Measurements from ENCODE around the gene NUBP2.
A peak's percentile ranks its signal among the peaks of the same experiment; 100 is the strongest.

The NUBP2 gene

GRCh38 chr16:1759511-1759910 lies 23.2 kb upstream of the NUBP2 start:
- DNase-seq, result no peak

GRCh38 chr16:1760911-1761310 lies 21.8 kb upstream of the NUBP2 start:
- no peak for DNase-seq

- DNase-seq, result no peak
These were observed 21.0 kb upstream of the NUBP2 start for GRCh38 chr16:1761751-1762150.

DNA sequence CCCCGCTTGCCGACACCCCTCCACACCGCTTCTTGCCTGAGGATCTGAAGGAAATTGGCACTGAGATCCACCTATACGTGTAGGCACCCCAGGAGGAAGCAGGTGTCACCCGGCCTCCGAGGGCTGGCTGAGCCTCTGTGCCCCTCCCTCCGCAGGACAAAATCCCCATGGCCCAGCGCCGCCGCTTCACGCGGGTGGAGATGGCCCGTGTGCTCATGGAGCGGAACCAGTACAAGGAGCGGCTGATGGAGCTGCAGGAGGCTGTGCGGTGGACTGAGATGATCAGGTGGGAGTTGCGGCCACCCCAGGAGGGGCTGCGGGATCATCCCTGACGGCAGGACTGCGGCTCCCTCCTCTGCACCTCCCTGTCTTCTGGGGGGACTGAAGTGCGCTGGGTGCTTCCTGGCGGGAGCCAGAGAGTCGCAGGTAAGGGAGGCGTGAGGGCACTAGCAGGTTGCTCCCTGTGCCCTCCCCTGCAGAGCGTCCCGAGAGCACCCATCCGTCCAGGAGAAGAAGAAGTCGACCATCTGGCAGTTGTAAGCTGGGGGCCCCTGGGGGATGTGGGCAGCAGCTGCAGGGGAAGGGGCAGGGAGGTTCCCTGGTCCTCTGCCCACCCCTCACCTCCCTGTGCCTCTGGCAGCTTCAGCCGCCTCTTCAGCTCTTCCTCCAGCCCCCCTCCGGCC lies 20.4 kb upstream of the NUBP2 start:
- DNase-seq, result no peak

GRCh38 chr16:1762879-1763520 lies 19.8 kb upstream of the NUBP2 start:
- DNase-seq, result no peak

DNA sequence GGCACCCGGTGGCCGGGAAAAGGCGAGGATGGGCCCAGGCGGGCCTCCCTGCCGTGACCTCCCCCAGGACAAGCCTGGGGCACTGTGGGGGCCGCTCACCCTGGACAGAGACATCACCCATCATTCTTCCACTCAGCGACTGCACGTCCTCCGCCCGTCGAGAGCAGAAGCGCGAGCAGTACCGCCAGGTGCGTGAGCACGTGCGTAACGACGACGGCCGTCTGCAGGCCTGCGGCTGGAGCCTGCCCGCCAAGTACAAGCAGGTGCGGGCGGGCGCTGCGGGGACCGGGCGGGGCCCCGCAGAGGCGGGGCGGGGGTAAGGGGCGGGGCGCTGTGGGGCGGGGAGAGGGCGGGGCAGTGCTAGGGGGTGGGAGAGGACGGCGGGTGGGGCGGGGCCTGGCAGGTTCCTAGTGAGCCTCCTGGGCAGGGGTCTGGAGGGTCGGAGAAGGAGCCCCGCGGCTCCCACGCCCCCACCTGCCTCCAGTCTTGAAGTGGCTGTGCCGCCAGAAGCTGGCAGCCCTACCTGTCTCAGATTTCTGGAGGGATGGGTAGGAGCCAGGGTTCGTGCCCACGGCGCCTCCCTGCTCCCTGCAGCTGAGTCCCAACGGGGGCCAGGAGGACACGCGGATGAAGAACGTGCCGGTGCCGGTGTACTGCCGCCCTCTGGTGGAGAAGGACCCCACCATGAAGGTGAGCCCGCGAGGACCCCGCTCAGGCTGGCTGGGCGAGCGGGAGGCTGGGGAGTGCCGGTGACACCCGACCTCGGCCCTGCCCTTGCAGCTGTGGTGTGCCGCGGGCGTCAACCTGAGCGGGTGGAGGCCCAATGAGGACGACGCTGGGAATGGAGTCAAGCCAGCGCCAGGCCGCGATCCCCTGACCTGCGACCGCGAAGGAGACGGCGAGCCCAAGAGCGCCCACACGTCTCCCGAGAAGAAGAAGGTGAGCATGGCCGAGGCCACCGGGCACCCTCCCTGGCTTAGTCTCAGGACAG lies 18.9 kb upstream of the NUBP2 start:
- DNase-seq, result no peak

- no peak for DNase-seq
These were observed 17.8 kb upstream of the NUBP2 start for GRCh38 chr16:1764971-1765370.

DNA sequence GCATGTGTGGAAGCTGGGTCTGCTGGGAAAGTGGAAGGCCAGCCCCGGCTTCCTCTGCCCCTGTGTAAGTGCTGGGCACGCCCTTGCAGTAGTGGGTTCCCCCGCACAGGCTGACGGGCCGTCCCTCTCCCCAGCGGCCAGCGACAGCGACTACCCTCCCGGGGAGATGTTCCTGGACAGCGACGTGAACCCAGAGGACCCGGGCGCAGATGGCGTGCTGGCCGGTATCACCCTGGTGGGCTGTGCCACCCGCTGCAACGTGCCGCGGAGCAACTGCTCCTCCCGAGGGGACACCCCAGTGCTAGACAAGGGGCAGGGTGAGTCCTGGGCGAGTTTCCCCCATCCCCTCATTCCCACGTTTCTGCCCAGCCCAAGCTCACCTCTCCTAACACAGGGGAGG lies 16.9 kb upstream of the NUBP2 start:
- DNase-seq, result no peak

DNA sequence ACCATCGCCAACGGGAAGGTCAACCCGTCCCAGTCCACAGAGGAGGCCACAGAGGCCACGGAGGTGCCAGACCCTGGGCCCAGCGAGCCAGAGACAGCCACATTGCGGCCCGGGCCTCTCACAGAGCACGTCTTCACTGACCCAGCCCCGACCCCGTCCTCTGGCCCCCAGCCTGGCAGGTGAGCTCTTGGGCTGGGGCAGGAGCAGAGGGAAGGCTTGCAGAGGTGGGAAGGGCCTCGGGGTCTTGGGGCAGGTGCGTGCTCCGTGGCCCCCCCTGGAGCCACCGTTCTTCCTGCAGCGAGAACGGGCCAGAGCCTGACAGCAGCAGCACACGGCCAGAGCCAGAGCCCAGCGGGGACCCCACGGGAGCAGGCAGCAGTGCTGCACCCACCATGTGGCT lies 16.5 kb upstream of the NUBP2 start:
- no peak for DNase-seq

DNA sequence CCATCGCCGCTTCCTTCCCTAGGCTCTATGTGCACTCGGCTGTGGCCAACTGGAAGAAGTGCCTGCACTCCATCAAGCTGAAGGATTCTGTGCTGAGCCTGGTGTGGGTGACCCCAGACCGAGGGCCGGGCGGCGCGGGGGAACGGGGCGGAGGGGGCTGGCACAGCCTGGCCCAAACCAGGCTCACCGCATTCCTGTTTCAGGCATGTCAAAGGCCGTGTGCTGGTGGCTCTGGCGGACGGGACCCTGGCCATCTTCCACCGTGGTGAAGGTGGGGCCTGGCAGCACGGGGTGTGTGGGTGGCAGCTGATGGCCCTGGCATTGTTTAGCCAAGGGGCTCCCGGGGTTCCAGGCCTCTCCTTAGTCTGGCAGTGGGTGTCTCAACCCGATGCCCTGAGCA lies 16.1 kb upstream of the NUBP2 start:
- DNase-seq, result no peak

DNA sequence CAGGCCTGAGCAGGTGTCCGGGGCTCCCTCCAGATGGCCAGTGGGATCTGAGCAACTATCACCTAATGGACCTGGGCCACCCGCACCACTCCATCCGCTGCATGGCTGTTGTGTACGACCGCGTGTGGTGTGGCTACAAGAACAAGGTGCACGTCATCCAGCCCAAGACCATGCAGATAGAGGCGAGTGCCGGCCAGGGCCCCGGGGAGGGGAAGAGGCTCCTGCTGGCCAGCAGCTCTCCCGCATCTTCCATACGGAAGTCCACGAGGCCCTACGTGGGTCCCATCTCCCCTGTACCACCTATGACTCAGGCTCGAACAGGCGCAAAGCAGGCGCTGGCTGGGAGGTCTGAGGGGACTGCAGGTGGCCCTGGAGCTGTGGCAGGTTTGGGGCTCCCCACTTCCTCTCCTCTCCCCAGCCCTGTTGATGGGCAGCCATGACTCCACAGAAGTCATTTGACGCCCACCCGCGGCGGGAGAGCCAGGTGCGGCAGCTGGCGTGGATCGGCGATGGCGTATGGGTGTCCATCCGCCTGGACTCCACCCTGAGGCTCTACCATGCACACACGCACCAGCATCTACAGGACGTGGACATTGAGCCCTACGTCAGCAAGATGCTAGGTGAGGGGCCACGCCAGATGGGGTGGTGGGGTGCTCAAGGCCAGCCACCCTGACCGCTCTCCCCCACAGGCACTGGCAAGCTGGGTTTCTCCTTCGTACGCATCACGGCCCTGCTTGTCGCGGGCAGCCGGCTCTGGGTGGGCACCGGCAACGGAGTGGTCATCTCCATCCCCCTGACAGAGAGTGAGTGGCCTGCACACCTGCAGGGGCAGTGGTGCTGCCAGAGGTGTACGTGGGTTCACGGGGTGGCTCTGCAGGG lies 15.4 kb upstream of the NUBP2 start:
- DNase-seq, result no peak

DNA sequence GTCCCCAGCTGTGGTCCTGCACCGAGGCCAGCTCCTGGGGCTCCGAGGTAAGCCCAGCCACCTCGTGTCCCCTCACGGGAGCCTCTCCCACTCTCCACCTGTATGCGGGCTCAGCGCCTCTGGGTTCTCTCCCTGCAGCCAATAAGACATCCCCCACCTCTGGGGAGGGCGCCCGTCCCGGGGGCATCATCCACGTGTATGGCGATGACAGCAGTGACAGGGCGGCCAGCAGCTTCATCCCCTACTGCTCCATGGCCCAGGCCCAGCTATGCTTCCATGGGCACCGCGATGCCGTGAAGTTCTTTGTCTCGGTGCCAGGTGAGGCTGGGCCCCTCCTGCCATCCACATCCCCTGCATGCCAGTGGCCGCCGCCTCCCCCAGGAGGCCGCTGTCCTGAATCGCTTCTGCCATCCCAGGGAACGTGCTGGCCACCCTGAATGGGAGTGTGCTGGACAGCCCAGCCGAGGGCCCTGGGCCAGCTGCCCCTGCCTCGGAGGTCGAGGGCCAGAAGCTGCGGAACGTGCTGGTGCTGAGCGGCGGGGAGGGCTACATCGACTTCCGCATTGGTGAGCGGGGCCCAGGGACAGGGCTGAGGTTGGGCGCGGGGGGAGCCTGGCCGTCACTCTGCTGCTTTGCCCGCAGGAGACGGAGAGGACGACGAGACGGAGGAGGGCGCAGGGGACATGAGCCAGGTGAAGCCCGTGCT lies 14.5 kb upstream of the NUBP2 start:
- DNase-seq, result no peak

DNA sequence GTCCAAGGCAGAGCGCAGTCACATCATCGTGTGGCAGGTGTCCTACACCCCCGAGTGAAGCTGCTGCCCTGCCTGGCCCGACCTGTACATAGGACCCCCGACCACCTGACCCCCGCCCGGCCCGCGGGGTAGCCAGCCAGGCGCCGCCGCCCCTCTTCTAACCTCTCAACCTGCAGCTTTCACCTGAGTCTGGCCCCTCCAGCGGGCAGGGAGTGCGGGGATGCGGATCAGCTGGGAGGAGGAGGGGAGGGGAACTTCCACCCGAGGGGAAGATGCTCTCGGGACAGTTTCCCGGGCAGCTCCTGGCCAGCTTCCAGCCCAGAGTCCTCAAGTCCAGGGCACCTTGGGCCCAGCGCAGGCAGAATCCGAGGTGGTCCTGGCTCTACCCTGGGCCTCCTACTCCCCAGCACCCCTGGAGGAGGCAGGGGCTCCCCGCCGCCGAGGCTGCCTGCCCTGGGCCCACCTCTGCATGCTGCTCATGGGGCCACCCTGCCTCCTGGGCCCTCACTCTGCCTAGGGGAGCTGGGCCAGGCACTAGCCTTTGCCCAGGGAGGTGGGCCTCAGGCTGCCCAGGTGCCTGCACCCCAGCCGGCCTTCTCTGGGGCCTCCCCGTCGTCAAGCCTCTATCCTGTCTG lies 13.9 kb upstream of the NUBP2 start:
- DNase-seq, result no peak

DNA sequence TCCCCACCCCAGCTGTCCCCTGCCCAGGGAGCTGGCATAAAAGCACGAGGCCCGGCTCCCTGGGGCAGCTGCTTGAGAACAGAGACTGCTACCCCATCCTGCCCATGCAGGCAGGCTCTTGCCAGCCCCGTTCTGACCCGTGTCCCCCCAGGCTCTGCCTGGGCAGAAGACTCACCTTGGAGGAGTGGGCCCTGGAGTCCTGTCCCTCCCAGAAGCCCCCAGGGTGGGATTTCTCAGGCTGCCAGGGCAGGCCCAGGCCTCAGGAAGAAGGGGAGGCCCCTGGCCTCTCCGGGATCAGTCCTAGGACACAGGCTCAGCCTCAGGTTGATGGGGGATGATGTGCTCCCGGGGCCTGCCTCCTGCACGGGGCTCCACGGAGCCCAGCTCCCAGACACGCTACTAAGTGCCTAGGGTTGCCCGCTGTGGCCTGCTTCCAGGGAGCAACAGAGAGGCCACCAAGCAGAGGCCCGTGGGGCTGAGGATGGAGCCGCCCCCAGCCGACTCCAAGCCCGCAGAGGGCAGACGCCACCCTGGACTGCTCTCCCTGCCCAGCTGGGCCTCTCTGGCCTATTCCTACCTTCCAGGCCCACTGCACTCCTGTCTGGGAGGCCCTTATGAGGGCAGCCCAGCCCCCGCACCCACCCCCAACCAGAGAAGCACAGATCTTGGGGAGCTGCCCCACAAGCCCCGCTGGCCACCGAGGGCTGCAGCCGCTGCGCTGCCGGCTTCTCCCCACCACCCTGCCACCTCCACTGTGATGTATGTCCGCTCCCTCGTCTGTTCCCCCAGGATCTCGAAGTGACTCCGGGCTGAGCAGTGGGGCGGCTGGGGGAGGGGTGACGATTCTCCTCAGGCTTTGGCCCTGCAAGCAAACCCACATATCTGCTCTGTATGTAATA lies 13.1 kb upstream of the NUBP2 start:
- no peak for DNase-seq

DNA sequence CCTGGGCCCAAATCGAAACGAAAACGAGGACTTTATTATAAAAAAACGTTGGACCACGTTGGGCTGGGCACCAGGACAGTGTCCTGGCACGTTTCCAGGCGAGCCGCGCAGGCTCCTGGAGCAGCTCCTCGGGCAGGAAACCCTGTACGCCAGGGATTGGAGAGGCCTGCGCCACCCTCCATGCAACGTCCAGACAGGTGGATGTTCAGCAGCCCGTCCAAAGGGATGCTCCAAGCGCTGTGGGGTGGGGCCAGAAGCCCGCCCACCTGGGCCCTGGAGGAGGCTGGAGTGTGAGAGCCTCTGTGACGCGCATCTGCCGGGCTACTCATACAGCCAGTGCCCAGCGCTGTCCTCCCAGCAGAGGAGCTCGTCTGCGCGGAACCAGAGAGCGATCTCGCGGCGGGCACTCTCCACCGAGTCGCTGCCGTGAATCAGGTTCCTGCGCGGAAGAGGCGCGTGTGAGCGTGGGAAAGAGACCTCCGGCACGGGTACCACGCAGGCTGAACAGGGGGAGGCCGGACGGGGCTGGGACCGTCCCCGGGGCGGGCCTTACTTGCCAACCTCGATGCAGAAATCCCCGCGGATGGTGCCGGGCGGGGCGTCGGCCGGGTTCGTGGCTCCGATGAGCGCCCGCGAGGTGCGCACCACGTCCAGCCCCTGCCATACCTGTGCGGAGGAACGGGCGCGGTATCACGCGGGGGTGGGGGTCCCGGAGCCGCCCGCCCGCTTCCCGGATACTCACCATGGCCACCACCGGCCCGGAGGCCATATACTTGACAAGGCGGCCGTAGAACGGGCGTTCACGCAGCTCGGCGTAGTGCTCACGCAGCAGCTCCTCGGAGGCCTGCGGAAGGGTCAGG lies 12.2 kb upstream of the NUBP2 start:
- DNase-seq, result no peak

GRCh38 chr16:1771188-1771863 lies 11.4 kb upstream of the NUBP2 start, which contains the start of gene NME3:
Gene NME3 (minus strand): TSS chr16:1771543. CDS start chr16:1771534, 9 bp downstream.
- peak; percentile 41 to 58 for DNase-seq

DNA sequence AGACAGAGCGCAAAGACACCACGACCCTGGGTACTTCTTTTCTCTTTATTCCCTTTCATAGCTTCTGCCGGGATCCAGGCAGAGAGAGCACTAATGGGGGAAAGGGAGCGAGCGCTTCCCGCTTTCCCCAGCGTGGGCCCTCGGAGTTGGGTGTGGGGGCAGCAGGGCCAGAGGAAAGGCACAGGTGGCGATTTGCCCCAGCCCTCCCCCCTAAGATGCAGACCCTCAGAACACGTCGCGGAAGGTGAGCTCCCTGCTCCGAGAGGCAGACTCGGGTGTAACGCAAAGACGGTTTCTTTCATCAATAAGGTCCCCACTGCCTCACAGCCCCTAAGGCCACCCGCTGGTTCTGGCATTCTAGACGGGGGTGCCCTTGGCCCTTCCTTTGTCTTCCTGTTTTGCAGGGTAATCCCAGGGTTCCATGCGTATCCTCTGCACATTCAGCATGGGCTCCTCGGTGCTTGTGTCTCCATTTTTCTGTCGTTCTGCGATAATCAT lies 10.8 kb upstream of the NUBP2 start:
- no peak for DNase-seq

- no peak for DNase-seq
These were observed 10.3 kb upstream of the NUBP2 start, which contains the start of gene EME2 for GRCh38 chr16:1772362-1772907. Gene EME2 (plus strand): TSS chr16:1772810. CDS start chr16:1773228, 418 bp downstream.

All from AML-193 (cell line).